ENCODE measurements around the gene GABRG3.

The GABRG3 gene

GRCh38 chr15:27254055-27254454 is 283.1 kb downstream of the GABRG3 start:
- no peak for DNase-seq

GRCh38 chr15:27254801-27255200 is 283.8 kb downstream of the GABRG3 start:
- DNase-seq: no peak

GRCh38 chr15:27256446-27256845 is 285.5 kb downstream of the GABRG3 start:
- DNase-seq: no peak

GRCh38 chr15:27258287-27258686 is 287.3 kb downstream of the GABRG3 start:
- DNase-seq: no peak

GRCh38 chr15:27260523-27260922 is 289.5 kb downstream of the GABRG3 start:
- DNase-seq: no peak

GRCh38 chr15:27268923-27269322 is 297.9 kb downstream of the GABRG3 start:
- DNase-seq: no peak

- no peak for DNase-seq
Measured at GRCh38 chr15:27271258-27271657, 300.3 kb downstream of the GABRG3 start.

- DNase-seq: no peak
Measured at GRCh38 chr15:27272427-27272826, 301.4 kb downstream of the GABRG3 start.

- DNase-seq: no peak
Measured at GRCh38 chr15:27273506-27273905, 302.5 kb downstream of the GABRG3 start.

GRCh38 chr15:27278761-27279160 is 307.8 kb downstream of the GABRG3 start:
- no peak for DNase-seq

GRCh38 chr15:27292641-27293040 is 321.7 kb downstream of the GABRG3 start:
- no peak for DNase-seq

- DNase-seq: no peak
Measured at GRCh38 chr15:27293607-27294006, 322.6 kb downstream of the GABRG3 start.

GRCh38 chr15:27317736-27318135 is 346.8 kb downstream of the GABRG3 start:
- no peak for DNase-seq

GRCh38 chr15:27323801-27324200 is 352.8 kb downstream of the GABRG3 start:
- DNase-seq: no peak

- no peak for DNase-seq
Measured at GRCh38 chr15:27324886-27325615, 354.1 kb downstream of the GABRG3 start.

- DNase-seq: no peak
Measured at GRCh38 chr15:27327467-27328025, 356.6 kb downstream of the GABRG3 start.

- DNase-seq: no peak
Measured at GRCh38 chr15:27328186-27328585, 357.2 kb downstream of the GABRG3 start.

GRCh38 chr15:27328608-27329007 is 357.6 kb downstream of the GABRG3 start:
- no peak for DNase-seq

GRCh38 chr15:27330326-27330725 is 359.3 kb downstream of the GABRG3 start:
- no peak for DNase-seq

GRCh38 chr15:27336676-27337075 is 365.7 kb downstream of the GABRG3 start:
- DNase-seq: no peak

- no peak for DNase-seq
Measured at GRCh38 chr15:27339138-27339537, 368.2 kb downstream of the GABRG3 start.

GRCh38 chr15:27341780-27342343 is 370.9 kb downstream of the GABRG3 start:
- no peak for DNase-seq

GRCh38 chr15:27342991-27343390 is 372.0 kb downstream of the GABRG3 start:
- no peak for DNase-seq

GRCh38 chr15:27352136-27352535 is 381.2 kb downstream of the GABRG3 start:
- no peak for DNase-seq
